IMR-90 (cell line): ENCODE measurements around the gene LHPP. TPM values are rescaled to one million over a fixed set of nuclear protein-coding genes. Genes with fewer than 3 reads are reported as not detected.

Experiments
- ATAC-seq: fragments of 200-7000 bp; cut with Tn5 transposase; 2 replicates; pipeline ENCODE4 v1.9.1; 2020; ENCODE audit warnings: low read depth, mild to moderate bottlenecking, moderate library complexity
- BruUV-seq: library from RNA; stranded (reverse); fragments of 400-500 nt; replicated peaks from 2 replicates; lab custom pipeline; 2021; lab: Mats Ljungman, UMichigan
- CTCF ChIA-PET: fragments of 300-600 bp; formaldehyde crosslinking; extraction: SDS; loops from one replicate; lab custom pipeline; 2021; ENCODE audit warnings: antibody characterized with exemption; lab: Yijun Ruan, JAX
- POLR2A ChIA-PET: fragments of 300-600 bp; sonication (Branson Sonifier 250); formaldehyde crosslinking; loops from one replicate; lab custom pipeline; 2022; ENCODE audit warnings: antibody characterized with exemption; ENCODE audit not compliant: unreplicated experiment; lab: Charles Lee
- DNase-seq: peaks from one replicate; pipeline ENCODE4 v3.0.0; 2013
- H2AFZ ChIP-seq: replicated peaks from 2 replicates; pipeline ENCODE3; 2013; ENCODE audit warnings: low read length, mild to moderate bottlenecking; ENCODE audit not compliant: poor library complexity
- H2AK5ac ChIP-seq: 2 replicates; pipeline ENCODE4 v1.6.1; 2013; ENCODE audit warnings: low read depth, low read length, inconsistent platforms
- H2AK9ac ChIP-seq: replicated peaks from 2 replicates; pipeline ENCODE3; 2013; ENCODE audit warnings: mild to moderate bottlenecking, low read depth, low read length, moderate library complexity; ENCODE audit not compliant: poor library complexity
- H2BK120ac ChIP-seq: 2 replicates; pipeline ENCODE4 v1.6.1; 2013; ENCODE audit warnings: low read depth, low read length, inconsistent platforms
- H2BK15ac ChIP-seq: 3 replicates; pipeline ENCODE4 v1.6.1; 2013; ENCODE audit warnings: low read depth, low read length, inconsistent platforms
- H2BK20ac ChIP-seq: 2 replicates; pipeline ENCODE4 v1.6.1; 2013; ENCODE audit warnings: low read depth, mild to moderate bottlenecking, inconsistent platforms, low read length, moderate library complexity
- H2BK5ac ChIP-seq: 2 replicates; pipeline ENCODE4 v1.6.1; 2013; ENCODE audit warnings: mild to moderate bottlenecking, low read depth, low read length, inconsistent platforms; ENCODE audit not compliant: poor library complexity, severe bottlenecking
- H3K14ac ChIP-seq: replicated peaks from 2 replicates; pipeline ENCODE4 v1.6.1; 2013; ENCODE audit warnings: low read depth, low read length, inconsistent platforms
- H3K18ac ChIP-seq: 2 replicates; pipeline ENCODE4 v1.6.1; 2013; ENCODE audit warnings: low read depth, low read length, control low read depth
- H3K23ac ChIP-seq: 2 replicates; pipeline ENCODE4 v1.6.1; 2013; ENCODE audit warnings: low read depth, low read length, inconsistent platforms
- H3K27ac ChIP-seq: 2 replicates; pipeline ENCODE4 v1.5.1; 2013; ENCODE audit warnings: mild to moderate bottlenecking, control low read depth, low read length; ENCODE audit not compliant: insufficient read depth
- H3K27me3 ChIP-seq: 2 replicates; pipeline ENCODE4 v1.6.1; 2013; ENCODE audit warnings: low read length; ENCODE audit not compliant: control insufficient read depth, insufficient read depth
- H3K36me3 ChIP-seq: 2 replicates; pipeline ENCODE4 v1.6.1; 2013; ENCODE audit warnings: low read length, mixed read lengths; ENCODE audit not compliant: control insufficient read depth, insufficient read depth
- H3K4ac ChIP-seq: 2 replicates; pipeline ENCODE4 v1.6.1; 2013; ENCODE audit warnings: low read depth, low read length, inconsistent platforms
- H3K4me1 ChIP-seq: 2 replicates; pipeline ENCODE4 v1.6.1; 2013; ENCODE audit warnings: low read length, mixed read lengths; ENCODE audit not compliant: control insufficient read depth, insufficient read depth
- H3K4me2 ChIP-seq: 2 replicates; pipeline ENCODE4 v1.6.1; 2013; ENCODE audit warnings: low read depth, mild to moderate bottlenecking, control low read depth, low read length, moderate library complexity
- H3K4me3 ChIP-seq: 2 replicates; pipeline ENCODE4 v1.5.1; 2013; ENCODE audit warnings: low read depth, mild to moderate bottlenecking, control low read depth, low read length, moderate library complexity; ENCODE audit not compliant: insufficient read depth
- H3K56ac ChIP-seq: 2 replicates; pipeline ENCODE4 v1.6.1; 2013; ENCODE audit warnings: low read length, inconsistent platforms; ENCODE audit not compliant: insufficient read depth; ENCODE audit errors: extremely low read depth
- H3K79me1 ChIP-seq, 2 experiments: 2 replicates each; pipeline ENCODE4 v1.6.1; 2013; ENCODE audit warnings: low read length in 2 of 2, inconsistent platforms in 1 of 2, low read depth in 1 of 2
- H3K9ac ChIP-seq: 2 replicates; pipeline ENCODE4 v1.6.1; 2013; ENCODE audit warnings: low read depth, low read length, control low read depth
- H3K9me1 ChIP-seq: 2 replicates; pipeline ENCODE4 v1.6.1; 2013; ENCODE audit warnings: low read length, inconsistent platforms; ENCODE audit not compliant: insufficient read depth
- H3K9me3 ChIP-seq: 2 replicates; pipeline ENCODE4 v1.6.1; 2013; ENCODE audit warnings: low read length; ENCODE audit not compliant: control insufficient read depth, insufficient read depth
- H4K20me1 ChIP-seq: 2 replicates; pipeline ENCODE4 v1.6.1; 2013; ENCODE audit warnings: low read length, inconsistent platforms; ENCODE audit not compliant: insufficient read depth
- H4K5ac ChIP-seq: 2 replicates; pipeline ENCODE4 v1.6.1; 2013; ENCODE audit warnings: mild to moderate bottlenecking, low read depth, low read length, control low read depth
- H4K8ac ChIP-seq, 2 experiments: 2 replicates each; pipeline ENCODE4 v1.6.1; 2013; ENCODE audit warnings: low read depth in 2 of 2, low read length in 2 of 2, control low read depth in 1 of 2, inconsistent platforms in 1 of 2
- H4K91ac ChIP-seq: 2 replicates; pipeline ENCODE4 v1.6.1; 2013; ENCODE audit warnings: low read depth, low read length, inconsistent platforms; ENCODE audit not compliant: insufficient read depth
- BHLHE40 ChIP-seq: fragments of 150-350 bp; IDR thresholded peaks from 2 replicates; pipeline ENCODE4 v1.6.1; 2016; ENCODE audit warnings: mild to moderate bottlenecking, low read depth, low read length
- CEBPB ChIP-seq: IDR thresholded peaks from 2 replicates; pipeline ENCODE4 v1.6.1; 2012; ENCODE audit warnings: low read depth, low read length, improper control_type of control experiment
- CHD1 ChIP-seq: IDR thresholded peaks from 2 replicates; pipeline ENCODE4 v1.6.1; 2012; ENCODE audit warnings: low read depth, low read length, improper control_type of control experiment
- FOS ChIP-seq: fragments of 150-350 bp; IDR thresholded peaks from 2 replicates; pipeline ENCODE4 v1.6.1; 2016; ENCODE audit warnings: low read depth, low read length
- MAFK ChIP-seq: IDR thresholded peaks from 2 replicates; pipeline ENCODE4 v1.6.1; 2012; ENCODE audit warnings: low read depth, low read length, improper control_type of control experiment
- MXI1 ChIP-seq: IDR thresholded peaks from 2 replicates; pipeline ENCODE4 v1.6.1; 2012; ENCODE audit warnings: low read depth, mild to moderate bottlenecking, low read length, moderate library complexity, borderline replicate concordance
- RCOR1 ChIP-seq: IDR thresholded peaks from 2 replicates; pipeline ENCODE4 v1.6.1; 2012; ENCODE audit warnings: mild to moderate bottlenecking, low read length, improper control_type of control experiment; ENCODE audit not compliant: insufficient replicate concordance
- WGBS, 2 experiments: methylation state at CpG; one replicate each; pipeline versions ENCODE4 v1.1.5 to v1.1.7; 2013; ENCODE audit warnings: missing lambda C conversion rate in 2 of 2; ENCODE audit not compliant: insufficient read length in 1 of 2; ENCODE audit errors: extremely low coverage in 2 of 2; 5-methylcytosine and 5-hydroxymethylcytosine counted together
- dilution Hi-C: fragments of 300-500 bp; cut with HindIII; formaldehyde crosslinking; loops from one replicate; pipeline ENCODE4 v1.14.3; 2018; ENCODE audit warnings: low sequenced_read_pairs; ENCODE audit not compliant: unreplicated experiment
- in situ Hi-C: fragments of 300-500 bp; cut with MboI; formaldehyde crosslinking; loops from 3 replicates; pipeline ENCODE4 v1.14.3; 2019; ENCODE audit warnings: low sequenced_read_pairs, inconsistent platforms, mixed read lengths
- intact Hi-C: fragments of 100-400 bp; cut with micrococcal nuclease; formaldehyde crosslinking; loops from 2 replicates; pipeline ENCODE4 v1.10.0; 2022
- polyA plus RNA-seq, 3 experiments: library from polyadenylated mRNA; depleted of rRNA; stranded (reverse); fragments of >200 nt; gene quantifications; 2 replicates each; pipeline ENCODE4 v1.2.3, GENCODE V29; 2012; ENCODE audit warnings: low replicate concordance in 1 of 3
- total RNA-seq: library from RNA; depleted of rRNA; stranded (reverse); fragments of >200 nt; gene quantifications from 2 replicates; pipeline ENCODE4 v1.2.3, GENCODE V29; 2012

Gene LHPP
- total and polyA plus RNA-seq, 2 of the 4 experiments (the other 2 are of a cell fraction), result 2.7 to 8.3 TPM

DNA sequence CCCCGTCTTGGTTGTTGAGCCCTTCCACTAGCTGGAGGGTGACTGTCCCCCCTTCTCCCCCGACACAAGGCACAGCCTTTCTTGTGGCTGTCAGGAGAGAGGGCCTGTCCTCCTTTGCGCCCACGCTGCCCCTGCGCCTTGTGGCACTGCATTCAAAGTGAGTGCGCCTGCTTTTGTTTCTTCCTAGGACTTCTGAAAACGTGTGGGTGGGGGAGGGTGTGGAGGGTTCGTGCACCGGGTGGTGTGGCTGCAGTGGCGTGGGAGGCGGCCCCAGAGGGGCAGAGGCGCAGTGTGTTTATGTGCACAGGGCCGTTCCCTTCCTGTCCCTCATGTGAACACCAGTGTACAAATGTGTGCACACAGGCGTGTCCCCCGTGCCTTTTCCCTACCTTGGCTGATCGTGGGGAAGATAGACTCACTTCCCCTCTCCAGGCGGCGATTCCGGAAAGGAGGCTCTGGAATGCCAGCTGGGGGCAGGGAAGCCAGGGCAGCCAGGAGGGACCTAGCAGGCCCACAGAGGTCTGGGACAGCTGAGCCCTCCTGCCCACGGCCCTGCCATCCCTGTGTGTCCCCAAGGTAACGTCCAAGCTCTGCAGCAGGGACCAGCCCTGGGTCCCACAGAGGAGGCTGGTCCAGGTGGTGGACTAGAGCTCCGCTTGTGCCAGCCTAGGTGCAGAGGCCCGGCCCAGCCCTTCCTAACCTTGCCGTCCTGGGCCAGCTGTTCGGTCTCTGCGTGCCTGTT lies 88.8 kb downstream of the LHPP start:
- H3K79me1 ChIP-seq, result no peaks in the 10 kb centered on the region
- dilution Hi-C loops, result no loop called here
- no peak overlapping the region for H2AK5ac ChIP-seq
- no peak overlapping the region for H2BK15ac ChIP-seq
- 50% methylated on average over 7 of the region's 26 CpGs; no CpG with 5 or more reads in 1 of the 2 experiments for whole genome bisulfite sequencing, 2 experiments
- no peaks in the 10 kb centered on the region for H3K4me1 ChIP-seq
- H3K9me1 ChIP-seq, result no peaks in the 10 kb centered on the region
- no peaks in the 10 kb centered on the region for H4K20me1 ChIP-seq
- no peak overlapping the region for H3K23ac ChIP-seq
- H3K27ac ChIP-seq, result no peak overlapping the region
- H3K4ac ChIP-seq, result no peak overlapping the region
- no peak overlapping the region for H3K4me3 ChIP-seq
- H2BK5ac ChIP-seq, result no peak overlapping the region
- POLR2A ChIA-PET, result no interaction called here
- intact Hi-C loops, result no loop called here
- no peak overlapping the region for H3K4me2 ChIP-seq
- no peak overlapping the region for H4K8ac ChIP-seq
- ATAC-seq, result no peak
- H2AFZ ChIP-seq, result no peak overlapping the region
- DNase-seq, result no peak
- no peak overlapping the region for H4K5ac ChIP-seq
- H4K91ac ChIP-seq, result no peak overlapping the region
- no peak overlapping the region for H2BK120ac ChIP-seq
- no peak overlapping the region for H2AK9ac ChIP-seq
- no peak overlapping the region for H3K18ac ChIP-seq
- no peaks in the 10 kb centered on the region for H3K9me3 ChIP-seq
- BruUV-seq, result no TSS peak
- CTCF ChIA-PET, result no interaction called here
- TF ChIP-seq MXI1, result no peak
- no peak for TF ChIP-seq FOS
- no peak for TF ChIP-seq CEBPB
- no peak for TF ChIP-seq MAFK
- no peak for TF ChIP-seq RCOR1
- no peak for TF ChIP-seq CHD1
- no peak for TF ChIP-seq BHLHE40
- no peak overlapping the region for H3K56ac ChIP-seq
- no peak overlapping the region for H3K9ac ChIP-seq
- H3K14ac ChIP-seq, result no peak overlapping the region
- in situ Hi-C loops, result no loop called here
- H3K27me3 ChIP-seq, result peaks cover under 1% of the 10 kb centered on the region; the same call in 1 of the 2 replicates
- H3K36me3 ChIP-seq, result no peaks in the 10 kb centered on the region
- H2BK20ac ChIP-seq, result no peak overlapping the region
